Skeletal muscle satellite cell (primary cell): ENCODE measurements around the gene PCSK5.
"Not testable (repeated sequence)": the region's sequence is repeated elsewhere in the genome, so short reads cannot be mapped to it uniquely, and the experiment has no call there.

ENCODE experiments used
- H3K27me3 ChIP-seq: 2 replicates; pipeline ENCODE4 v1.7.0; 2013; ENCODE audit warnings: low read length; ENCODE audit not compliant: control insufficient read depth, insufficient read depth
- H3K36me3 ChIP-seq: 2 replicates; pipeline ENCODE4 v1.7.0; 2013; ENCODE audit warnings: mild to moderate bottlenecking, control low read depth, low read length; ENCODE audit not compliant: insufficient read depth
- H3K4me1 ChIP-seq: 2 replicates; pipeline ENCODE4 v1.7.0; 2013; ENCODE audit warnings: low read length; ENCODE audit not compliant: control insufficient read depth, insufficient read depth
- H3K4me2 ChIP-seq: 2 replicates; pipeline ENCODE4 v1.7.0; 2013; ENCODE audit warnings: mild to moderate bottlenecking, low read length
- H3K4me3 ChIP-seq: 2 replicates; pipeline ENCODE4 v1.7.0; 2013; ENCODE audit warnings: low read length
- H3K9ac ChIP-seq: 2 replicates; pipeline ENCODE4 v1.7.0; 2013; ENCODE audit warnings: mild to moderate bottlenecking, low read depth, low read length, moderate library complexity
- H3K9me3 ChIP-seq: replicated peaks from 2 replicates; pipeline ENCODE4 v1.7.0; 2013; ENCODE audit warnings: mild to moderate bottlenecking, control low read depth, low read length

Gene PCSK5

GRCh38 chr9:75868526-75868925 is 21.9 kb upstream of the PCSK5 start:
- not testable (repeated sequence) for H3K9me3 ChIP-seq, H3K9ac ChIP-seq, H3K4me3 ChIP-seq, H3K4me1 ChIP-seq, H3K4me2 ChIP-seq, H3K36me3 ChIP-seq
- peaks cover 30% of the 10 kb centered on the region for H3K27me3 ChIP-seq

GRCh38 chr9:75869236-75869635 is 21.2 kb upstream of the PCSK5 start:
- no peak overlapping the region for H3K4me3 ChIP-seq
- H3K9ac ChIP-seq: no peak overlapping the region
- no peaks in the 10 kb centered on the region for H3K36me3 ChIP-seq
- peaks cover 28% of the 10 kb centered on the region for H3K27me3 ChIP-seq
- no peaks in the 10 kb centered on the region for H3K4me1 ChIP-seq
- H3K4me2 ChIP-seq: no peak overlapping the region
- no peaks in the 10 kb centered on the region for H3K9me3 ChIP-seq

GRCh38 chr9:75870450-75870849 is 20.0 kb upstream of the PCSK5 start:
- Histone ChIP-seq H3K27me3 (peaks cover 25% of the 10 kb centered on the region), H3K4me2 (no peak overlapping the region), H3K36me3 (no peaks in the 10 kb centered on the region), H3K4me1 (no peaks in the 10 kb centered on the region), H3K4me3 (no peak overlapping the region), H3K9me3 (no peaks in the 10 kb centered on the region), H3K9ac (no peak overlapping the region)

GRCh38 chr9:75871624-75872023 is 18.8 kb upstream of the PCSK5 start:
- no peaks in the 10 kb centered on the region for H3K36me3 ChIP-seq
- no peaks in the 10 kb centered on the region for H3K4me1 ChIP-seq
- H3K4me2 ChIP-seq: no peak overlapping the region
- no peak overlapping the region for H3K9ac ChIP-seq
- H3K9me3 ChIP-seq: no peaks in the 10 kb centered on the region
- H3K4me3 ChIP-seq: no peak overlapping the region
- peaks cover 23% of the 10 kb centered on the region for H3K27me3 ChIP-seq

- Histone ChIP-seq H3K4me3 (no peak overlapping the region), H3K27me3 (peaks cover 9% of the 10 kb centered on the region), H3K9ac (no peak overlapping the region), H3K36me3 (no peaks in the 10 kb centered on the region), H3K9me3 (no peaks in the 10 kb centered on the region), H3K4me2 (no peak overlapping the region), H3K4me1 (no peaks in the 10 kb centered on the region)
These were observed 16.8 kb upstream of the PCSK5 start for GRCh38 chr9:75873712-75874111.

GRCh38 chr9:75876999-75877640 is 13.4 kb upstream of the PCSK5 start:
- Histone ChIP-seq H3K9ac (no peak overlapping the region), H3K4me3 (no peak overlapping the region), H3K36me3 (no peaks in the 10 kb centered on the region), H3K4me1 (peaks cover 7% of the 10 kb centered on the region), H3K9me3 (no peaks in the 10 kb centered on the region), H3K27me3 (no peaks in the 10 kb centered on the region), H3K4me2 (no peak overlapping the region)

GRCh38 chr9:75878488-75878860 is 12.0 kb upstream of the PCSK5 start:
- no peak overlapping the region for H3K9ac ChIP-seq

GRCh38 chr9:75880618-75881017 is 9.9 kb upstream of the PCSK5 start:
- no peaks in the 10 kb centered on the region for H3K36me3 ChIP-seq
- H3K4me1 ChIP-seq: peaks cover 7% of the 10 kb centered on the region
- H3K4me3 ChIP-seq: no peak overlapping the region
- H3K9ac ChIP-seq: no peak overlapping the region
- H3K9me3 ChIP-seq: no peaks in the 10 kb centered on the region
- no peaks in the 10 kb centered on the region for H3K27me3 ChIP-seq
- no peak overlapping the region for H3K4me2 ChIP-seq

More at GRCh38 chr9:75878488-75878860, 12.0 kb upstream of the PCSK5 start:
- Histone ChIP-seq H3K9me3 (no peaks in the 10 kb centered on the region), H3K4me2 (no peak overlapping the region), H3K36me3 (no peaks in the 10 kb centered on the region), H3K27me3 (no peaks in the 10 kb centered on the region), H3K4me1 (peaks cover 7% of the 10 kb centered on the region), H3K4me3 (no peak overlapping the region)

GRCh38 chr9:75881761-75882160 is 8.7 kb upstream of the PCSK5 start:
- Histone ChIP-seq H3K27me3 (no peaks in the 10 kb centered on the region), H3K36me3 (no peaks in the 10 kb centered on the region), H3K4me2 (no peak overlapping the region), H3K9ac (no peak overlapping the region), H3K4me1 (peaks cover 7% of the 10 kb centered on the region), H3K4me3 (no peak overlapping the region), H3K9me3 (no peaks in the 10 kb centered on the region)

GRCh38 chr9:75885652-75886051 is 4.8 kb upstream of the PCSK5 start:
- Histone ChIP-seq H3K4me3 (no peak overlapping the region), H3K36me3 (no peaks in the 10 kb centered on the region), H3K9ac (no peak overlapping the region), H3K4me1 (peaks cover 7% of the 10 kb centered on the region), H3K9me3 (no peaks in the 10 kb centered on the region), H3K4me2 (no peak overlapping the region), H3K27me3 (no peaks in the 10 kb centered on the region)

- Histone ChIP-seq H3K4me3 (peak overlapping the region; percentile 73), H3K9ac (peak overlapping the region; percentile 84), H3K9me3 (no peaks in the 10 kb centered on the region), H3K4me2 (peak overlapping the region; percentile 94), H3K27me3 (peaks cover 14% of the 10 kb centered on the region), H3K4me1 (peaks cover 17% of the 10 kb centered on the region), H3K36me3 (no peaks in the 10 kb centered on the region)
These were observed 896 bp upstream of the PCSK5 start for GRCh38 chr9:75889577-75889976.

GRCh38 chr9:75889977-75890471 is 449 bp upstream of the PCSK5 start:
- Histone ChIP-seq H3K9ac (peak overlapping the region; percentile 84), H3K4me2 (peak overlapping the region; percentile 94), H3K9me3 (no peaks in the 10 kb centered on the region), H3K4me3 (peak overlapping the region; percentile 73), H3K27me3 (peaks cover 14% of the 10 kb centered on the region), H3K4me1 (peaks cover 17% of the 10 kb centered on the region), H3K36me3 (no peaks in the 10 kb centered on the region)
